Activated CD8-positive, alpha-beta memory T cell treated with anti-CD3 and anti-CD28 coated beads, Interleukin-2, amount 10 ng/mL, durations not matched to agents 7 days and 5 days (primary cell): ENCODE data around the gene WWOX. TPM values are rescaled to one million over a fixed set of nuclear protein-coding genes. Genes with fewer than 3 reads are reported as not detected.
"Not testable (repeated sequence)": the region's sequence is repeated elsewhere in the genome, so short reads cannot be mapped to it uniquely, and the experiment has no call there.

Source experiments
- ATAC-seq: fragments of 150-1000 bp; cut with Tn5 transposase; one replicate; pipeline ENCODE4 v1.10.0; 2021; ENCODE audit warnings: moderate library complexity
- CTCF ChIA-PET: fragments of 350-600 bp; sonication (Branson Sonifier 250); formaldehyde crosslinking; loops from one replicate; lab custom pipeline; 2021; ENCODE audit warnings: antibody characterized with exemption; lab: Charles Lee
- DNase-seq: peaks from one replicate; pipeline ENCODE4 v3.0.0-alpha.2; 2020
- H3K27ac Mint-ChIP-seq: one replicate; pipeline ENCODE4 v1.8.0; 2021; ENCODE audit warnings: mild to moderate bottlenecking, mixed read lengths
- H3K27me3 Mint-ChIP-seq: one replicate; pipeline ENCODE4 v1.8.0; 2021; ENCODE audit warnings: mixed read lengths
- H3K36me3 Mint-ChIP-seq: one replicate; pipeline ENCODE4 v1.8.0; 2021; ENCODE audit warnings: mild to moderate bottlenecking, mixed read lengths
- H3K4me1 Mint-ChIP-seq: one replicate; pipeline ENCODE4 v1.8.0; 2021; ENCODE audit warnings: mixed read lengths
- H3K4me3 Mint-ChIP-seq: one replicate; pipeline ENCODE4 v1.8.0; 2021; ENCODE audit warnings: mild to moderate bottlenecking, moderate library complexity, mixed read lengths
- H3K9me3 Mint-ChIP-seq: one replicate; pipeline ENCODE4 v1.8.0; 2022; ENCODE audit warnings: low read depth, mixed read lengths
- total RNA-seq, 2 experiments: library from RNA; stranded (reverse); gene quantifications; one replicate each; pipeline ENCODE4 v1.2.3, GENCODE V29; 2021

Gene WWOX
- total RNA-seq, 2 experiments from 2014 or later = 25.2 to 38.8 TPM

GRCh38 chr16:78594191-78594590 lies 494.7 kb downstream of the WWOX start:
- Mint-ChIP-seq H3K9me3 (no peaks in the 10 kb centered on the region), H3K4me1 (no peaks in the 10 kb centered on the region), H3K4me3 (no peak overlapping the region), H3K27ac (no peak overlapping the region), H3K36me3 (no peaks in the 10 kb centered on the region), H3K27me3 (no peaks in the 10 kb centered on the region)
- DNase-seq = no peak
- ATAC-seq = no peak
- CTCF ChIA-PET = no interaction called here

GRCh38 chr16:78596348-78596995 lies 497.0 kb downstream of the WWOX start:
- Mint-ChIP-seq H3K27me3 (no peaks in the 10 kb centered on the region), H3K36me3 (no peaks in the 10 kb centered on the region), H3K4me3 (no peak overlapping the region), H3K4me1 (no peaks in the 10 kb centered on the region), H3K9me3 (no peaks in the 10 kb centered on the region), H3K27ac (no peak overlapping the region)
- ATAC-seq (no peak), DNase-seq (no peak)
- CTCF ChIA-PET = no interaction called here

DNA sequence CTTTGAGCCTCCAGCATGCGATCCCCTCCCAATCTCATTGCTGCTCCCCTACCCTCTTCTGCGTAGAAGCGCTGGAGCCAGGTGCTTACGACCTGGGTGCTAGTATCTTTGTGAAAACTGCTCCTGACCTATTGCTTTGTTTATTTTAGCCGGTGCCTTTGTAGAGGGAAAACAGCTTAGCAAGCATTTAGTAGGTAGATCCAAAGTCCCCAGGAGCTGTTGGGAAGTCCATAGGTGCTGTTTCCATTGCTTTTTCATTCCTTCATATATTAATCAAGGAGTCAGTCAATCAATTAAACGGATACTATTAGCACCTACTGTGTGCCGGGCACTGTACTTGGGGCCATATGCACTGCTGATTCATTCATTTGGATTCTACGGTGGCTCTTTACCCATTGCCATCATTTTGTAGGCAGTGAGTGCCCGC lies 497.6 kb downstream of the WWOX start:
- ATAC-seq (no peak), DNase-seq (no peak)
- no peaks in the 10 kb centered on the region for H3K36me3 Mint-ChIP-seq
- H3K27me3 Mint-ChIP-seq = no peaks in the 10 kb centered on the region
- CTCF ChIA-PET = no interaction called here
- H3K4me1 Mint-ChIP-seq = no peaks in the 10 kb centered on the region
- H3K27ac Mint-ChIP-seq = no peak overlapping the region
- H3K4me3 Mint-ChIP-seq = no peak overlapping the region
- no peaks in the 10 kb centered on the region for H3K9me3 Mint-ChIP-seq

GRCh38 chr16:78597809-78598570 lies 498.5 kb downstream of the WWOX start:
- H3K36me3 Mint-ChIP-seq = no peaks in the 10 kb centered on the region

GRCh38 chr16:78599271-78599670 lies 499.8 kb downstream of the WWOX start:
- DNase-seq (no peak), ATAC-seq (no peak)
- no peaks in the 10 kb centered on the region for H3K27me3 Mint-ChIP-seq
- H3K4me1 Mint-ChIP-seq = no peaks in the 10 kb centered on the region
- CTCF ChIA-PET = no interaction called here
- no peaks in the 10 kb centered on the region for H3K36me3 Mint-ChIP-seq
- H3K4me3 Mint-ChIP-seq = no peak overlapping the region
- no peak overlapping the region for H3K27ac Mint-ChIP-seq
- no peaks in the 10 kb centered on the region for H3K9me3 Mint-ChIP-seq

More at GRCh38 chr16:78597809-78598570, 498.5 kb downstream of the WWOX start:
- Mint-ChIP-seq H3K27ac (no peak overlapping the region), H3K27me3 (no peaks in the 10 kb centered on the region), H3K9me3 (no peaks in the 10 kb centered on the region), H3K4me1 (no peaks in the 10 kb centered on the region), H3K4me3 (no peak overlapping the region)
- ATAC-seq (no peak), DNase-seq (no peak)
- CTCF ChIA-PET = interaction anchor here (1.1 kb wide), 1 partner anchor 18 kb away, joined by 3 read pairs; no protein-coding TSS in a partner anchor

DNA sequence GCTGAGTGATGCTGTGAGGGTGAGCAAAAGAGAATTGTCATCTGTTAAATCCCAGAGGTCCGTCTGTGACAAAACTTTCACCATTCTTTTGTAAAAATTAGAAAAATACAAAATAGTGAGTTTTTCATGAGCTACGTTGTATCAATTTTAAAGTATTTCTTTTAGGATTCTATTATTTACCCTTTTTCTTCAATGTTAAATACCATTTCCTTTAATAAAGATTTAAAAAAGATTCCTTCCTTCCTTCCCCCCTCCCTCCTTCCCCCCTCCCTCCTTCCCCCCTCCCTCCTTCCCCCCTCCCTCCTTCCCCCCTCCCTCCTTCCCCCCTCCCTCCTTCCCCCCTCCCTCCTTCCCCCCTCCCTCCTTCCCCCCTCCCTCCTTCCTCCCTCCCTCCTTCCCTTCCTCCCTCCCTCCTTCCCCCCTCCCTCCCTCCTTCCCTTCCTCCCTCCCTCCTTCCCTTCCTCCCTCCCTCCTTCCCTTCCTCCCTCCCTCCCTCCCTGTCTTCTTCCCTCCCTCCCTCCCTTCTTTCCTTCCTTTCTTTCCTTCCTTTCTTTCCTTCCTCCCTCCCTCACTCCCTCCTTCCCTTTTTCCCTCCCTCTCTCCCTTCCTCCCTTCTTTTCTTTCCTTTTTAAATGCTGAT lies 505.1 kb downstream of the WWOX start:
- H3K9me3 Mint-ChIP-seq, H3K27ac Mint-ChIP-seq, H3K4me3 Mint-ChIP-seq, ATAC-seq, H3K4me1 Mint-ChIP-seq, CTCF ChIA-PET, H3K27me3 Mint-ChIP-seq, H3K36me3 Mint-ChIP-seq, DNase-seq: not testable (repeated sequence)

- Mint-ChIP-seq H3K27me3 (no peaks in the 10 kb centered on the region), H3K4me3 (no peak overlapping the region), H3K36me3 (no peaks in the 10 kb centered on the region), H3K9me3 (no peaks in the 10 kb centered on the region), H3K4me1 (no peaks in the 10 kb centered on the region), H3K27ac (no peak overlapping the region)
- CTCF ChIA-PET = no interaction called here
- ATAC-seq (no peak), DNase-seq (no peak)
Observed at GRCh38 chr16:78605548-78606101, 506.2 kb downstream of the WWOX start.

GRCh38 chr16:78606545-78606944 lies 507.1 kb downstream of the WWOX start:
- CTCF ChIA-PET = no interaction called here
- Mint-ChIP-seq H3K4me3 (no peak overlapping the region), H3K36me3 (no peaks in the 10 kb centered on the region), H3K4me1 (no peaks in the 10 kb centered on the region), H3K27me3 (no peaks in the 10 kb centered on the region), H3K27ac (no peak overlapping the region), H3K9me3 (no peaks in the 10 kb centered on the region)
- ATAC-seq (no peak), DNase-seq (no peak)

DNA sequence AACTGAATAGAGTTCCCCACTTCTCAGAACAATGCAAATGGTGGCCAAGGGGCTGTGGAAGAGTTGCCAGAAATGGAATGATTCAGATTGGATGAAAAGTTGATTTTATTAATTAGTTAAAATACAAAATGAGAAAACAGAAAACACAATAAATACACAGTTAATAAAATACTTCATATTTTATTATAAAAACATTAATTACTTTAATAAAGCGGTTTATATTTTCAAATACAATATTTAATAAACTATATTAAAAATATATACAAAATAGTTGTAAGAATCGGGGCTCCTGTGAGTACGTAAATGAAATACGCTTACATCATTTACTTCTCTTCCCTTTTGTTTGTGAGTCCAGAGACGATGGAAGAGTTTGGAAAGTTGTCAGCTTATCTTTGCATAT lies 507.6 kb downstream of the WWOX start:
- Mint-ChIP-seq H3K4me1 (no peaks in the 10 kb centered on the region), H3K36me3 (no peaks in the 10 kb centered on the region), H3K9me3 (no peaks in the 10 kb centered on the region), H3K27me3 (no peaks in the 10 kb centered on the region), H3K27ac (no peak overlapping the region), H3K4me3 (no peak overlapping the region)
- no peak for ATAC-seq
- no peak for DNase-seq
- CTCF ChIA-PET = no interaction called here

- ATAC-seq (no peak), DNase-seq (no peak)
- no peaks in the 10 kb centered on the region for H3K27me3 Mint-ChIP-seq
- no peak overlapping the region for H3K27ac Mint-ChIP-seq
- no peak overlapping the region for H3K4me3 Mint-ChIP-seq
- CTCF ChIA-PET = no interaction called here
- H3K4me1 Mint-ChIP-seq = no peaks in the 10 kb centered on the region
- no peaks in the 10 kb centered on the region for H3K36me3 Mint-ChIP-seq
- no peaks in the 10 kb centered on the region for H3K9me3 Mint-ChIP-seq
Observed at GRCh38 chr16:78607465-78607864, 508.0 kb downstream of the WWOX start.

DNA sequence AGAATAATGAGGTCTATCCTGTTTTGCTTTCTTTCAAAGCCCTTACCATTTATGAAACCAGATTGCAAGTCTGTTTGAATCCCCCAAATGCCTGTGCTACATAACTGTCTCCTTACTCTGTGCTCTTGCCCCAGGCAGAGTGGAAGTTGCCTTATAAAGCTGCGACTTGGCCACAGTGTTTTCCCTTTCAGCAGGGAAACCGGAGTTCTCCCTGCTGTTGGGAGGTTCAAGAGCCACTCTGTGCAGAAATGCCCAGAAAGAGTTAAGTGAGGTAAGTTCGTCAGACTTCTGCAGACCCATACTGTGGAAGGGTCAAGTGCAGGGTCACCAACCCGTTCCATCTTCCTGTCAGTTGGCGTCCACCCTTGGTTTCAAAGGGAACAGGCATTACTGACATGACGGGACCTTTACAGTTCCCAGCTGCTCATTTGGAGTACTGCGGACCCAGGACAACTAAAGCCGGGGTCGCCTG lies 508.9 kb downstream of the WWOX start:
- no peak for DNase-seq
- CTCF ChIA-PET = no interaction called here
- H3K4me1 Mint-ChIP-seq = no peaks in the 10 kb centered on the region
- no peaks in the 10 kb centered on the region for H3K36me3 Mint-ChIP-seq
- no peak overlapping the region for H3K27ac Mint-ChIP-seq
- no peak for ATAC-seq
- H3K27me3 Mint-ChIP-seq = no peaks in the 10 kb centered on the region
- H3K9me3 Mint-ChIP-seq = no peaks in the 10 kb centered on the region
- no peak overlapping the region for H3K4me3 Mint-ChIP-seq

- CTCF ChIA-PET = no interaction called here
- no peaks in the 10 kb centered on the region for H3K9me3 Mint-ChIP-seq
- H3K27me3 Mint-ChIP-seq = no peaks in the 10 kb centered on the region
- DNase-seq (no peak), ATAC-seq (no peak)
- no peak overlapping the region for H3K27ac Mint-ChIP-seq
- H3K4me1 Mint-ChIP-seq = no peaks in the 10 kb centered on the region
- no peaks in the 10 kb centered on the region for H3K36me3 Mint-ChIP-seq
- no peak overlapping the region for H3K4me3 Mint-ChIP-seq
Observed at GRCh38 chr16:78609402-78610274, 510.2 kb downstream of the WWOX start.

- no peaks in the 10 kb centered on the region for H3K27me3 Mint-ChIP-seq
- CTCF ChIA-PET = no interaction called here
- H3K4me3 Mint-ChIP-seq = no peak overlapping the region
- DNase-seq (no peak), ATAC-seq (no peak)
- H3K36me3 Mint-ChIP-seq = no peaks in the 10 kb centered on the region
- H3K27ac Mint-ChIP-seq = no peak overlapping the region
- no peaks in the 10 kb centered on the region for H3K9me3 Mint-ChIP-seq
- no peaks in the 10 kb centered on the region for H3K4me1 Mint-ChIP-seq
Observed at GRCh38 chr16:78611318-78611717, 511.9 kb downstream of the WWOX start.
